Osteoblast (primary cell): Measurements from ENCODE around the gene POLR2F. TPM values are rescaled to one million over a fixed set of nuclear protein-coding genes. Genes with fewer than 3 reads are reported as not detected.

Experiments
- DNase-seq: peaks from one replicate; pipeline ENCODE4 v3.0.0; 2011; ENCODE audit warnings: low spot score, mixed read lengths; ENCODE audit not compliant: insufficient read length; ENCODE audit errors: missing footprints
- H2AFZ ChIP-seq: 2 replicates; pipeline ENCODE4 v1.6.0; 2011; ENCODE audit warnings: mild to moderate bottlenecking, low read length
- H3K27ac ChIP-seq: 2 replicates; pipeline ENCODE4 v1.5.1; 2011; ENCODE audit warnings: mild to moderate bottlenecking, low read depth, low read length, moderate library complexity
- H3K27me3 ChIP-seq: 2 replicates; pipeline ENCODE4 v1.6.0; 2012; ENCODE audit warnings: mild to moderate bottlenecking, control low read depth, inconsistent platforms, low read length, moderate library complexity; ENCODE audit not compliant: insufficient read depth
- H3K36me3 ChIP-seq: 2 replicates; pipeline ENCODE4 v1.5.1; 2011; ENCODE audit warnings: mild to moderate bottlenecking, low read length, control low read depth, moderate library complexity; ENCODE audit not compliant: insufficient read depth
- H3K4me1 ChIP-seq: 2 replicates; pipeline ENCODE4 v1.5.1; 2011; ENCODE audit warnings: mild to moderate bottlenecking, low read length, control low read depth, moderate library complexity; ENCODE audit not compliant: insufficient read depth
- H3K4me2 ChIP-seq: 2 replicates; pipeline ENCODE4 v1.6.0; 2011; ENCODE audit warnings: mild to moderate bottlenecking, low read length; ENCODE audit not compliant: insufficient read depth
- H3K4me3 ChIP-seq: fragments of 200-600 bp; sonication (generic); 3 replicates; pipeline ENCODE4 v1.5.1; 2012; ENCODE audit warnings: mild to moderate bottlenecking, low read length, inconsistent platforms; ENCODE audit not compliant: insufficient read depth
- H3K79me2 ChIP-seq: 2 replicates; pipeline ENCODE4 v1.6.0; 2012; ENCODE audit warnings: mild to moderate bottlenecking, low read length, control low read depth, inconsistent platforms; ENCODE audit not compliant: insufficient read depth
- H3K9me3 ChIP-seq: 2 replicates; pipeline ENCODE4 v1.5.1; 2011; ENCODE audit warnings: low read depth, low read length, control low read depth
- H4K20me1 ChIP-seq: 2 replicates; pipeline ENCODE4 v1.6.0; 2012; ENCODE audit warnings: mild to moderate bottlenecking, low read length, control low read depth; ENCODE audit not compliant: insufficient read depth
- CTCF ChIP-seq: IDR thresholded peaks from 2 replicates; pipeline ENCODE4 v1.5.1; 2011; ENCODE audit warnings: mild to moderate bottlenecking, low read depth, low read length, moderate library complexity; ENCODE audit errors: extremely low read depth
- total RNA-seq: library from RNA; depleted of rRNA; stranded (reverse); fragments of >200 nt; gene quantifications from 2 replicates; pipeline ENCODE4 v1.2.3, GENCODE V29; 2012

POLR2F gene
- total RNA-seq, 1 donor = 14.8 TPM

GRCh38 chr22:38005943-38006342 lies 52.4 kb downstream of the POLR2F start:
- Histone ChIP-seq H3K79me2 (no peaks in the 10 kb centered on the region), H3K36me3 (no peaks in the 10 kb centered on the region), H3K27me3 (no peaks in the 10 kb centered on the region), H3K4me2 (no peak overlapping the region), H2AFZ (no peak overlapping the region), H3K9me3 (no peaks in the 10 kb centered on the region), H3K4me1 (no peaks in the 10 kb centered on the region), H3K27ac (no peak overlapping the region), H4K20me1 (no peaks in the 10 kb centered on the region), H3K4me3 (no peak overlapping the region)
- DNase-seq = peak; percentile 21
- no peak for TF ChIP-seq CTCF

GRCh38 chr22:38006906-38007305 lies 53.4 kb downstream of the POLR2F start:
- H3K4me1 ChIP-seq = no peaks in the 10 kb centered on the region
- no peak overlapping the region for H3K4me2 ChIP-seq
- H3K9me3 ChIP-seq = no peaks in the 10 kb centered on the region
- no peak overlapping the region for H3K27ac ChIP-seq
- no peaks in the 10 kb centered on the region for H3K36me3 ChIP-seq
- no peak for TF ChIP-seq CTCF
- no peaks in the 10 kb centered on the region for H3K27me3 ChIP-seq
- DNase-seq = peak; percentile 58
- no peak overlapping the region for H3K4me3 ChIP-seq
- H4K20me1 ChIP-seq = no peaks in the 10 kb centered on the region
- H3K79me2 ChIP-seq = no peaks in the 10 kb centered on the region
- no peak overlapping the region for H2AFZ ChIP-seq

- Histone ChIP-seq H3K27ac (no peak overlapping the region), H3K27me3 (no peaks in the 10 kb centered on the region), H3K4me3 (no peak overlapping the region), H3K4me1 (peaks cover 2% of the 10 kb centered on the region), H3K36me3 (no peaks in the 10 kb centered on the region), H3K79me2 (no peaks in the 10 kb centered on the region), H3K9me3 (no peaks in the 10 kb centered on the region), H2AFZ (no peak overlapping the region), H4K20me1 (no peaks in the 10 kb centered on the region), H3K4me2 (no peak overlapping the region)
- DNase-seq = peak; percentile 23
- TF ChIP-seq CTCF = no peak
These were observed 53.9 kb downstream of the POLR2F start for GRCh38 chr22:38007330-38007902.

- H3K9me3 ChIP-seq = no peaks in the 10 kb centered on the region
- H3K79me2 ChIP-seq = no peaks in the 10 kb centered on the region
- no peak overlapping the region for H3K4me3 ChIP-seq
- H3K27me3 ChIP-seq = no peaks in the 10 kb centered on the region
- H4K20me1 ChIP-seq = no peaks in the 10 kb centered on the region
- peaks cover 8% of the 10 kb centered on the region for H3K4me1 ChIP-seq
- H3K4me2 ChIP-seq = no peak overlapping the region
- no peak overlapping the region for H3K27ac ChIP-seq
- DNase-seq = peak; percentile 53
- no peak overlapping the region for H2AFZ ChIP-seq
- no peak for TF ChIP-seq CTCF
- no peaks in the 10 kb centered on the region for H3K36me3 ChIP-seq
These were observed 55.7 kb downstream of the POLR2F start for GRCh38 chr22:38009000-38009806.
